MCF 10A (cell line): Measurements from ENCODE around the gene CDKN1B. TPM values are rescaled to one million over a fixed set of nuclear protein-coding genes. Genes with fewer than 3 reads are reported as not detected.

ENCODE experiments used
- Bru-seq: library from RNA; stranded (reverse); fragments of 400-500 nt; gene quantifications from one replicate; lab custom pipeline; 2021; lab: Mats Ljungman, UMichigan
- BruChase-seq, 2 experiments: library from RNA; stranded (reverse); fragments of 400-500 nt; gene quantifications; one replicate each; lab custom pipeline; 2021; lab: Mats Ljungman, UMichigan
- BruUV-seq: library from RNA; stranded (reverse); fragments of 400-500 nt; replicated peaks from 2 replicates; lab custom pipeline; 2021; lab: Mats Ljungman, UMichigan
- CTCF ChIA-PET: fragments of 300-600 bp; sonication (Branson Sonifier 250); formaldehyde crosslinking; extraction: SDS; loops from one replicate; lab custom pipeline; 2021; ENCODE audit warnings: antibody characterized with exemption, inconsistent platforms; lab: Yijun Ruan, JAX
- POLR2A ChIA-PET: fragments of 300-600, 350-650 bp; sonication (Branson Sonifier 250); formaldehyde crosslinking; extraction: SDS; loops from one replicate; lab custom pipeline; 2020; ENCODE audit warnings: antibody characterized with exemption, inconsistent platforms; lab: Yijun Ruan, JAX
- DNase-seq: peaks from one replicate; pipeline ENCODE4 v3.0.0-alpha.2; 2018; ENCODE audit not compliant: unreplicated experiment
- H3K27ac Mint-ChIP-seq: one replicate; pipeline ENCODE4 v1.8.0; 2022; ENCODE audit warnings: mild to moderate bottlenecking, low read depth, mixed read lengths; ENCODE audit not compliant: unreplicated experiment
- H3K27me3 Mint-ChIP-seq: one replicate; pipeline ENCODE4 v1.8.0; 2022; ENCODE audit warnings: mixed read lengths; ENCODE audit not compliant: insufficient read depth, unreplicated experiment
- H3K36me3 Mint-ChIP-seq: one replicate; pipeline ENCODE4 v1.8.0; 2022; ENCODE audit warnings: mild to moderate bottlenecking, moderate library complexity, mixed read lengths; ENCODE audit not compliant: insufficient read depth, unreplicated experiment
- H3K4me1 Mint-ChIP-seq: one replicate; pipeline ENCODE4 v1.8.0; 2022; ENCODE audit warnings: mixed read lengths; ENCODE audit not compliant: insufficient read depth, unreplicated experiment
- H3K4me3 Mint-ChIP-seq: one replicate; pipeline ENCODE4 v1.8.0; 2022; ENCODE audit warnings: mild to moderate bottlenecking, moderate library complexity, mixed read lengths; ENCODE audit not compliant: unreplicated experiment
- H3K9me3 Mint-ChIP-seq: one replicate; pipeline ENCODE4 v1.8.0; 2022; ENCODE audit warnings: mixed read lengths; ENCODE audit not compliant: unreplicated experiment
- intact Hi-C: fragments of 100-400 bp; cut with micrococcal nuclease; formaldehyde crosslinking; loops from 2 replicates; pipeline ENCODE4 v1.14.1; 2022
- long read RNA-seq: library from polyadenylated mRNA; stranded (forward); transcript quantifications from one replicate; pipeline ENCODE4 v2.0.0, GENCODE V29; 2022
- total RNA-seq: library from RNA; stranded (reverse); gene quantifications from 2 replicates; pipeline ENCODE4 v1.2.3, GENCODE V29; 2022
- TF ChIP-seq, protein P1 (sequence below): fragments of 200-600 bp; IDR thresholded peaks from one replicate; pipeline ENCODE4 v1.8.0; 2022; ENCODE audit warnings: antibody characterized with exemption, mild to moderate bottlenecking; ENCODE audit not compliant: unreplicated experiment

Gene CDKN1B
- total RNA-seq (33.9 and 41.6 TPM in 2 replicates), Bru-seq, nascent RNA (percentile 97 among the genes with signal in this experiment), BruChase-seq, experiment 1, labeled RNA remaining after a 6-hour chase (percentile 79 among the genes with signal in this experiment), BruChase-seq, experiment 2, labeled RNA remaining after a 2-hour chase (percentile 99 among the genes with signal in this experiment)
- long read RNA-seq, partial matches to known transcripts, result 1 of 6 reads
- long read RNA-seq, other reads (novel, unspliced or antisense), result 1 of 6 reads

DNA sequence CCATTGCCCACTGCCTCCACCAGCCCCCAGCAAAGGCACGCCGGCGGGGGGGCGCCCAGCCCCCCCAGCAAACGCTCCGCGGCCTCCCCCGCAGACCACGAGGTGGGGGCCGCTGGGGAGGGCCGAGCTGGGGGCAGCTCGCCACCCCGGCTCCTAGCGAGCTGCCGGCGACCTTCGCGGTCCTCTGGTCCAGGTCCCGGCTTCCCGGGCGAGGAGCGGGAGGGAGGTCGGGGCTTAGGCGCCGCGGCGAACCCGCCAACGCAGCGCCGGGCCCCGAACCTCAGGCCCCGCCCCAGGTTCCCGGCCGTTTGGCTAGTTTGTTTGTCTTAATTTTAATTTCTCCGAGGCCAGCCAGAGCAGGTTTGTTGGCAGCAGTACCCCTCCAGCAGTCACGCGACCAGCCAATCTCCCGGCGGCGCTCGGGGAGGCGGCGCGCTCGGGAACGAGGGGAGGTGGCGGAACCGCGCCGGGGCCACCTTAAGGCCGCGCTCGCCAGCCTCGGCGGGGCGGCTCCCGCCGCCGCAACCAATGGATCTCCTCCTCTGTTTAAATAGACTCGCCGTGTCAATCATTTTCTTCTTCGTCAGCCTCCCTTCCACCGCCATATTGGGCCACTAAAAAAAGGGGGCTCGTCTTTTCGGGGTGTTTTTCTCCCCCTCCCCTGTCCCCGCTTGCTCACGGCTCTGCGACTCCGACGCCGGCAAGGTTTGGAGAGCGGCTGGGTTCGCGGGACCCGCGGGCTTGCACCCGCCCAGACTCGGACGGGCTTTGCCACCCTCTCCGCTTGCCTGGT lies at the start of gene CDKN1B:
TSS of gene CDKN1B (plus strand) at position 576 of the 793 bp plus-strand sequence. CDS start 472 bp downstream, outside the sequence.
- DNase-seq, result peak; percentile 96
- intact Hi-C loops, result loop anchor here (1.0 to 5.0 kb wide), 2 partner anchors 8 to 185 kb away; no protein-coding TSS in a partner anchor
- Mint-ChIP-seq H3K27ac (peak within 1 kb of the TSS; percentile 99), H3K9me3 (no peaks in the 10 kb centered on the region), H3K4me3 (peak within 1 kb of the TSS; percentile 98), H3K36me3 (peaks cover 54% of the 10 kb centered on the region), H3K27me3 (no peaks in the 10 kb centered on the region), H3K4me1 (peaks cover 29% of the 10 kb centered on the region)
- CTCF ChIA-PET, result interaction anchor here (0.6 to 1.7 kb wide), 8 partner anchors 11 to 937 kb away, joined by 3 to 20 read pairs (median 5); partner anchors contain the start of gene BORCS5
- POLR2A ChIA-PET, result interaction anchor here (0.6 to 13.4 kb wide), 25 partner anchors 9 to 1999 kb away, joined by 3 to 163 read pairs (median 4); partner anchors contain the start of genes BORCS5, DUSP16 and GPR19
- no TSS peak for BruUV-seq
- TF ChIP-seq, protein P1, sequence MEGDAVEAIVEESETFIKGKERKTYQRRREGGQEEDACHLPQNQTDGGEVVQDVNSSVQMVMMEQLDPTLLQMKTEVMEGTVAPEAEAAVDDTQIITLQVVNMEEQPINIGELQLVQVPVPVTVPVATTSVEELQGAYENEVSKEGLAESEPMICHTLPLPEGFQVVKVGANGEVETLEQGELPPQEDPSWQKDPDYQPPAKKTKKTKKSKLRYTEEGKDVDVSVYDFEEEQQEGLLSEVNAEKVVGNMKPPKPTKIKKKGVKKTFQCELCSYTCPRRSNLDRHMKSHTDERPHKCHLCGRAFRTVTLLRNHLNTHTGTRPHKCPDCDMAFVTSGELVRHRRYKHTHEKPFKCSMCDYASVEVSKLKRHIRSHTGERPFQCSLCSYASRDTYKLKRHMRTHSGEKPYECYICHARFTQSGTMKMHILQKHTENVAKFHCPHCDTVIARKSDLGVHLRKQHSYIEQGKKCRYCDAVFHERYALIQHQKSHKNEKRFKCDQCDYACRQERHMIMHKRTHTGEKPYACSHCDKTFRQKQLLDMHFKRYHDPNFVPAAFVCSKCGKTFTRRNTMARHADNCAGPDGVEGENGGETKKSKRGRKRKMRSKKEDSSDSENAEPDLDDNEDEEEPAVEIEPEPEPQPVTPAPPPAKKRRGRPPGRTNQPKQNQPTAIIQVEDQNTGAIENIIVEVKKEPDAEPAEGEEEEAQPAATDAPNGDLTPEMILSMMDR, result no peak

DNA sequence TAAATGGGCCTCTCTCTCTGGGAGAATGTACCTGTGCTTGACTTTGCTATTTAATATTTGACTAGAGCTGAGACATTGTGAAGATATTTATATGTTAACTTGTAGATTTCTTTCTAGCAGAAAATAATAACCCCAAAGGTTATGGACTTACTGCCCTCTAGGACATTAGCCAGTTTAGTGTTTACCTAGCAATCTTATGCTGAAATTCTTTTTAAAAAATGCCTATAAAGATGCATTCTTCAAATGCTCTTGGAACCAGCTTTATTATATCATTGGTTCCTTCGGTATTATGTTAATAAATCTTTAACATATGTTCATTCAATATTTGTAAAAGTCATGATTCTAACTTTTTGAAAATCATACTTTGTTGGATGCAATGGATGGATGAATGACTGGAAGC lies 49.2 kb upstream of the CDKN1B start:
- ChIA-PET POLR2A (interaction anchor here (0.6 kb wide), 1 partner anchor 14 kb away, joined by 4 read pairs; no protein-coding TSS in a partner anchor), CTCF (interaction anchor here (0.6 to 1.0 kb wide), 2 partner anchors 12 to 17 kb away, joined by 3 read pairs; no protein-coding TSS in a partner anchor)
- Mint-ChIP-seq H3K27ac (no peak overlapping the region), H3K4me3 (no peak overlapping the region), H3K36me3 (no peaks in the 10 kb centered on the region), H3K4me1 (no peaks in the 10 kb centered on the region), H3K27me3 (no peaks in the 10 kb centered on the region), H3K9me3 (no peaks in the 10 kb centered on the region)
- intact Hi-C loops, result no loop called here
- no peak for DNase-seq
- TF ChIP-seq, protein P1, result no peak
- BruUV-seq, result no TSS peak

DNA sequence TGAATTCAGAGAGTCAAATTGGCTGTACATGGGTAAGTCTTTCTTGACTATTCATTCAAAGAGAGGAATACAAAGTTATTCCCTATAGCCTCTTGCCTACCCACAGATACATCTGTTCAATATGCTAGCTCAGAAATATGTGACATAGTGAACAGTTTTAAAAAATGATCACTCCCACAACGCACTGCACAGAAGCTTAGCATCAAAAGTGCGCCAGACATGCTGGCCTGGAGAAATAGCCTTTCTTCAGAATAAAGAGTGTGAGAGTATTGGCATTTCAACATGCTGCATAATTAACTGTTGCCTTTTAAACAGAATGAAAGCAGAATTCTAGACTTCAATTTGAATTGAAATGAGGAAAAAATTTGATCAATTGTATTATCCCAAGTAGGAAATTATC lies 48.1 kb upstream of the CDKN1B start:
- DNase-seq, result no peak
- TF ChIP-seq, protein P1, result no peak
- intact Hi-C loops, result no loop called here
- H3K4me3 Mint-ChIP-seq, result no peak overlapping the region
- no peaks in the 10 kb centered on the region for H3K9me3 Mint-ChIP-seq
- H3K27ac Mint-ChIP-seq, result no peak overlapping the region
- ChIA-PET CTCF (no interaction called here), POLR2A (no interaction called here)
- no TSS peak for BruUV-seq
- no peaks in the 10 kb centered on the region for H3K27me3 Mint-ChIP-seq
- no peaks in the 10 kb centered on the region for H3K36me3 Mint-ChIP-seq
- H3K4me1 Mint-ChIP-seq, result no peaks in the 10 kb centered on the region
